ENCODE results near the gene HERC5.

The HERC5 gene

DNA sequence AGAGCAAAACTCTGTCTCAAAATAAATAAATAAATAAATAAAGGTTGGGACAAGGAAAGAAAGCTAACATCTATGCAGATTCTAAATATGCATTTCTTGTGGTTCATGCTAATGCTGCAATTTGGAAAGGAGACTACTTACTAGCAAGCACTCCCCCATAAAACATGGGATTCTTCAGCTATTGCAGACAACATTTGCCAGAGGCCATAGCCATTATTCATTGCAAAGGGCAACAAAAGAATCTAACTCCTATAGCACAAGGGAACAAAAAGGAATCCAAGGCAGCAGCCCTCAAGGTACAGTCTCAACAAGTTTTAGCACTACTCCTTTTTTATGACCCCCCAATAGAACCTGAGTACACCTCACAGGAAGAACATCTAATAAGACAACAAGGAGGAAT, 8.0 kb upstream of the HERC5 start:
- no peak for DNase-seq

- no peak for DNase-seq
These were observed 7.6 kb upstream of the HERC5 start for GRCh38 chr4:88449290-88449689.

DNA sequence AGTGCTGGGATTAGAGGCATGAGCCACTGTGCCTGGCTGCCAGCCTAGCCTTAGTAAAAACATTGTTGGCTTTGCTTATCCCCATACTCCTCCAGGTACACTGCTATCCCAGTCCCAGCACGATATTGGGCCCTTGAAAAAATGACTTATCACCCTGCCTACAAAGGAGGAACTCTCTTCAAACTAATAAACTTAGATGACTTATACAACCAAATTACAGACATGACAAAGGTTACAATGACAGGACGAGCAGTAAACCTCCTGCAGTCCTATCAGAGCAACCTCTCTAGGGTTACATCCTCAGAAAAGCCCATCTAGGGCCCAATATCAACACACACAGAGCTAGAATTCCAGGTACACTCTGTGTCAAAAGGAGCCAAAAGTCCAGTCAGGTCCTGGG, 5.7 kb upstream of the HERC5 start:
- no peak for DNase-seq

- DNase-seq: no peak
These were observed 4.0 kb upstream of the HERC5 start for GRCh38 chr4:88452912-88453311.

DNA sequence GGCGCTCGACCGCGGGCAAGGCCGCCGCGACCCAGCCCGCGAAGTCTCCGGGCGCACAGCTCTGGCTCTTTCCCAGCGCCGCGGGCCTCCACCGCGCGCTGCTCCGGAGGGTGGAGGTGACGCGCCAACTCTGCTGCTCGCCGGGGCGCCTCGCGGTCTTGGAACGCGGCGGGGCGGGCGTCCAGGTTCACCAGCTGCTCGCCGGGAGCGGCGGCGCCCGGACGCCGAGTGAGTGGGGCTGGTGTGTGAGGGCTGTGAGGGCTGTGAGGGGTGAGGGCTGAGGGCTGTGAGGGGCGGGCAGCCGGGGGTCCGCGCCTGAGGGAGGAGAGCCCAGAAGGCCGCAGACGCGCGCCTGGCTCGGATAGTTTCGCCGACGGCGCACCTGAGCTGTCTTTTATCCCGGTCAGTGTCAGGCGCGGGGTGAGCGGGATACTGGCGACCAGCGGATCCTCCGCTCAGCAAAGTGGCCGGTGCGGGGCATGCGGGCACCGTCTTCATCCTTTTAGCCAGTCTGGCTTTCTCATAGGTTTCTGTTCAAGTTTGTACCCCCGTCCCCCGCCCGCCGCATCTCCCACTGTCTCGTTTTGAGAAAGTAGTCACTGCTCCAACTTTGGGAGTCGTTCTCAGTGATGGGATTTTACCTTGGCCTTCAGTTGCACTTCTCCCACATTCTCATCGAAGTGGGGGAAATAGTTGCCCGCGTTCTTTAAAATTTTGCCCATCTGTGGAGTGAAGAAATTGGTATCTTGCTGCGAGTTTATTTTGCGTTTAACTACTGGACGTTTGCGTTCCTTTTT, 586 bp downstream of the HERC5 start:
- no peak for DNase-seq

- no peak for DNase-seq
These were observed 1.3 kb downstream of the HERC5 start for GRCh38 chr4:88458104-88458740.

GRCh38 chr4:88465653-88466192, 8.8 kb downstream of the HERC5 start:
- no peak for DNase-seq

- no peak for DNase-seq
These were observed 10.5 kb downstream of the HERC5 start for GRCh38 chr4:88467392-88467791.

- no peak for DNase-seq
These were observed 20.4 kb downstream of the HERC5 start for GRCh38 chr4:88477229-88477860.

- no peak for DNase-seq
These were observed 21.3 kb downstream of the HERC5 start for GRCh38 chr4:88478247-88478646.

DNA sequence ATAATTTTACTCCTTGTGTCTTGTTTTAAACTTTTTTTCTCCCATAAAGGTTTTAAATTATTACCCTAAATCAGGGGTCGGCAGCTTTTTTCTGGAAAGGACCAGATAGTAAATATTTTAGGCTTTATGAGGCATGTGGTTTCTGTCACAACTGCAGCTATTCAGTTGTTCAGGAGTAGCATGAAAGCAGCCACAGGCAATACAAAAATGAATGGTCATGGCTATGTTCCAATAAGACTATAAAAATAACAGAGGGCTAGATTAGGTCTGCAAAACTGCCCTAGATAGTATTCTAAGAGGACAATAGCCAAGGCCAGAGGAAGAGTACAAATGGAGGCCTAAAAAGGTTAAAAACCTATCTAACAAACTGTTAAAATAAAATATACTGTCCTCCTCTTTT, 24.6 kb downstream of the HERC5 start:
- DNase-seq: no peak

GRCh38 chr4:88489100-88489761, 32.3 kb downstream of the HERC5 start:
- DNase-seq: no peak

DNA sequence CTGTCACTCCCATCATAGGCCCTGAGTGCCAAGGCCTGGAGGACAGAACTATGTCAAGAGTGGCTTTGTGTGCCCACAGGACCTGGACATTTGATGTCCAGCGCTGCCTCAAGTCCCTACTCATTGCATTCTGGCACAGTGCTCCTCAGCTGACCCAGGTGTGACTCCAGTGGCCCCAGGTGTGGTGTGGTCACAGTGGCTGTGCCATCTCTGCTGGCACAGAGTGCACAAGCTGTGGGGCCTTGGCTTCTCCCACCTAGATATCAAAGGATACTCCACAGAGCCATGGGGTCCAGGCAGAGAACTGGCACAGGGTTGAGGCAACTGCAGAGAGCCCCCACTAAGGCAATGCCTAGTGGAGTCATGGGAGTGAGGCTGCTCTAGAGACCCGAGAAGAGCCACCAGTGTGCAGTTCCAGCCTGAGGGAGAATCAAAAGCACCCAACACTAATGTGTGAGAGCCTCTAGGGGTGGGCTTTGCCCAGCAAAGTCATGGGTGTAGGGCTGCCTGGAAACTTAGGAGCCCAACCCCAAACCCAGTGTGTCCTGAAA, 41.0 kb downstream of the HERC5 start:
- no peak for DNase-seq

GRCh38 chr4:88503344-88503743, 46.4 kb downstream of the HERC5 start:
- no peak for DNase-seq

- no peak for DNase-seq
These were observed 54.3 kb downstream of the HERC5 start for GRCh38 chr4:88511236-88511635.

DNA sequence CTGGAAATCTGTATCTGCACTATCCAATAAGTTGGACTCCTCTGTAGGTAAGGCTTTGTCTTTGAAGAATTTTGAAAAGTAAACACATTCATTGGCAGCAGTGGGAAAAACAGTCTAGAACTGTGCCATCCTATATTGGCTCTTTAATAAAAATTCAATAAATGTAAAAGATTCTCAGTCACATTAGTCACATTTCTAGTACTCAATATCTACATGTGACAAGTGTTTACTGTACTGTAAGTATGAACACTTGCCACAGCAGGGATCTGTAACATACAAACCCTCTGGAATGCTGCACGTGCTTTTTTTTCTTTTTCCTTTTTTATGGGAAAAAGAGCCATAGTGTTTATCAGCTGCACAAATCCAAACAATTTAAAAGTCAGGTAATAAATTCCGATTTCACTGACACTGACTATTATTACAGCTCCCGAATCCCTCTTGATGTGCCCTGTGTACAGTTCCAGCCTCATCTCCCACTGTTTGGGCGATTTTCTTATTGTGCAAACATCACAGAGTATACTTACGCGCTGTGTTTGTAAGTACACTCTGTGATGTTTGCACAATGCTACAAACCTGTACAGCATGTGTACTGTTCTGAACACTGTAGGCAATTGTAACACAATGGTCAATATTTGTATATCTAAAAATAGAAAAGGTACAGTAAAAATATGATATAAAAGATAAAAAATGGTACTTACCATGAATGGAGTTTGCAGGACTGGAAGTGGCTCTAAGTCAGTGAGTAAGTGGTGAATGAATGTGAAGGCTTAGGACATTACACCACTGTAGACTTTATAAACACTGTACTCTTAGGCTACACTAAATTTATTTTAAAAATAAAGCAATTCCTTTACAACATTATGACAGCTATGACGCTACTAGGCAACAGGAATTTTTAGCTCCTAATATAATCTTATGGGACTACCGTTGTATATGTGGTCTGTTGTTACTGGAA, 57.9 kb downstream of the HERC5 start:
- no peak for DNase-seq

DNA sequence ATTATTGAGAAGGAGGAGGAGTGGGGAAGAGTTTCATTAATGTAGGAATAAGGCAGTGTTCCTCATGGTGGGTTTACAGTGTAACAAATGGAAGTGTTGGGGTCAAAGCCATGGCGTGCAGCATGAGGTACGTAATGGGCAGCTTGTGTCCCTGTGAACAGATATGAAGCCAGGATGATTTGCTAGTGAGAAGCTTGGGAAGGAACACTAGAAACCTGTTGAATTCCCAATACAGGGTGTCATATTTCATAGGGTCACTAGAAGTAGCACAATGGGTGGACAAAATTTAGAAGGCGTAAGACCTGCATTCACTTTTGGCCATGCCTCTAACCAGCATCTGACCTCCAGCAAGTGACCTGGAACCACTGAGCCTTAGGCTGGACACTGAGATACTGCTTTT, 59.8 kb downstream of the HERC5 start:
- DNase-seq: no peak

DNA sequence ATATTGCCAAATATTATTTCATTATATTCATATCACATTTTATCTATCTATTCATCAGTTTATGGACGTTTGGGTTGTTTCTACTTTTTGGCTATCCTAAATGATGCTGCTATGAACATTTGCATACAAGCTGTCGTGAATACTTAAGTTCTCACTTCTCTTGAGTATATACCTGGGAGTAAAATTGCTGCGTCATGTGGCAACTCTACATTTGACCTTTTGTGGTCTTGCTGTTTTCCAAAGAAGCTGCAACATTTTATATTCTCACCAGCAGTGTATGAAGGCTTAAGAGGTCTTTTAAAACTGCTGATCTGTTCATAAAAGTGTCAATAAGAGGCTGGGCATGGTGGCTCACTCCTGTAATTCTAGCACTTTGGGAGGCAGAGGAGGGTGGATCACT, 60.9 kb downstream of the HERC5 start:
- DNase-seq: no peak

DNA sequence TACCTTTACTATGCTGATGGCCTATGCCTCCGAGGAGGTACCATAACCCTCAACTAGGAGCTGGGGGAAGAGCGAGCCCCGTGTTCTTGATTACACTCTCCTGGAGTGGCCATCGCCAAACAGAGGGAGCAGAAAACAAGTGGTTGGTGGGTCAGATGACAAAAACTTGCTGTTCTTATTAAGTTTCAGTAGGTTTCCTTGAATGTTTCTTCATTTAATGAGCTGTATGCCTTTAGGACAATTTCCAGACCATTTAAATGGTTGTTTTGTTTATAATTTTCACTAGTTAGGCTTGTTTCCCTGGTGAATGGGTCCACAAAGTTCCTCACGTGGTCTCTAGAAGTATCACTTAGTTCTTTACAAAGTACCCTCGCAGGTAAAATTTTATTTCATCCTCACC, 62.0 kb downstream of the HERC5 start:
- DNase-seq: no peak

DNA sequence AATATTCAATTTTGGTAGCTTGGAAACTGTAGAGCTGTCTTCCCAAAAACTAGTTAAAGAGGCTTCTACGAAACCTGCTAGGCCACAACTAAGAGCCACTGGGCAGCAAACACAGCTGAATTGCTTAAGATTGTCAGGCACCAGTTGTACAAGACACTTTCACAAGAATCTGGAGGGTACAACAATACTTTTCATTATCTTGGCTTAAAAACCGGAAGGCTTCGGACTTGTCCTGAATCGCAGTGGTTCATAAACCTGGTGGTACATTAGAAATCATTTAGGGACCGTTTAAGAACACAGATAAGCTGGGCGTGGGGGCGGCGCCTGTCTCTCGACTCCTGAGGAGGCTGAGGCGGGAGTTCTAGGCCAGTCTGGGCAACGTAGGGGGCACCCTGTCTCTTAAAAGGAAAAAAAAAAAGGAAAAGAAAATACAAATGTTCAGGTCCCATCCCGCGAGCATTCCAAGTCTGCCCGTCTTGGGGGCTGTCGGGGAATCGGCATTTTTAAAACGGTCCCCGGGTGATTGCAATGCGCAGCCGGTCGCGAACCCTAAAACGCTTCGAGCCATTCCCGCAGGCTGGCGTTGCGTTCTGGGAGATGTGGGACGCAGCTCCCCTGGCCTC, 65.9 kb downstream of the HERC5 start:
- no peak for DNase-seq

Data from NCI-H187 treated with DMSO at 0.1 percent for 48 hours (cell line).